Activated naive CD4-positive, alpha-beta T cell treated with anti-CD3 and anti-CD28 coated beads, Interleukin-2, amount 10 ng/mL, durations not matched to agents 7 days and 5 days (primary cell): ENCODE results near the gene GSDME.

Experiments used
- CTCF ChIA-PET: fragments of 350-600 bp; sonication (Branson Sonifier 250); formaldehyde crosslinking; loops from one replicate; lab custom pipeline; 2021; ENCODE audit warnings: antibody characterized with exemption; lab: Charles Lee
- DNase-seq: peaks from one replicate; pipeline ENCODE4 v3.0.0-alpha.2; 2020
- H3K27ac Mint-ChIP-seq: one replicate; pipeline ENCODE4 v1.8.0; 2021; ENCODE audit warnings: mild to moderate bottlenecking, moderate library complexity, mixed read lengths
- H3K27me3 Mint-ChIP-seq: one replicate; pipeline ENCODE4 v1.8.0; 2021; ENCODE audit warnings: mild to moderate bottlenecking, mixed read lengths
- H3K36me3 Mint-ChIP-seq: one replicate; pipeline ENCODE4 v1.8.0; 2021; ENCODE audit warnings: mixed read lengths
- H3K4me1 Mint-ChIP-seq: one replicate; pipeline ENCODE4 v1.8.0; 2021; ENCODE audit warnings: mixed read lengths
- H3K4me3 Mint-ChIP-seq: one replicate; pipeline ENCODE4 v1.8.0; 2021; ENCODE audit warnings: mild to moderate bottlenecking, moderate library complexity, mixed read lengths
- H3K9me3 Mint-ChIP-seq: one replicate; pipeline ENCODE4 v1.8.0; 2021; ENCODE audit warnings: mixed read lengths

GSDME gene

GRCh38 chr7:24706211-24707170, 50.8 kb downstream of the GSDME start:
- no peak overlapping the region for H3K27ac Mint-ChIP-seq
- H3K4me1 Mint-ChIP-seq = peaks cover 8% of the 10 kb centered on the region
- H3K36me3 Mint-ChIP-seq = no peaks in the 10 kb centered on the region
- H3K27me3 Mint-ChIP-seq = no peaks in the 10 kb centered on the region
- no peak for DNase-seq
- no peak overlapping the region for H3K4me3 Mint-ChIP-seq
- CTCF ChIA-PET = interaction anchor here (0.6 to 2.2 kb wide), 3 partner anchors 9 to 388 kb away, joined by 3 to 11 read pairs (median 5); no protein-coding TSS in a partner anchor
- no peaks in the 10 kb centered on the region for H3K9me3 Mint-ChIP-seq

GRCh38 chr7:24705461-24705954, 51.8 kb downstream of the GSDME start:
- no peak overlapping the region for H3K4me3 Mint-ChIP-seq
- no peak overlapping the region for H3K27ac Mint-ChIP-seq
- peaks cover 8% of the 10 kb centered on the region for H3K4me1 Mint-ChIP-seq
- no peak for DNase-seq
- no peaks in the 10 kb centered on the region for H3K27me3 Mint-ChIP-seq
- CTCF ChIA-PET = interaction anchor here (0.8 to 2.2 kb wide), 2 partner anchors 10 to 389 kb away, joined by 3 to 11 read pairs; no protein-coding TSS in a partner anchor
- H3K36me3 Mint-ChIP-seq = no peaks in the 10 kb centered on the region
- no peaks in the 10 kb centered on the region for H3K9me3 Mint-ChIP-seq

- DNase-seq = no peak
- H3K36me3 Mint-ChIP-seq = no peaks in the 10 kb centered on the region
- no peak overlapping the region for H3K27ac Mint-ChIP-seq
- CTCF ChIA-PET = interaction anchor here (0.6 to 1.4 kb wide), 3 partner anchors 11 to 84 kb away, joined by 3 to 6 read pairs (median 4); no protein-coding TSS in a partner anchor
- H3K27me3 Mint-ChIP-seq = no peaks in the 10 kb centered on the region
- H3K4me1 Mint-ChIP-seq = peaks cover 8% of the 10 kb centered on the region
- H3K4me3 Mint-ChIP-seq = no peak overlapping the region
- no peaks in the 10 kb centered on the region for H3K9me3 Mint-ChIP-seq
These were observed 53.0 kb downstream of the GSDME start for GRCh38 chr7:24704311-24704710.

- no peak for DNase-seq
- no peaks in the 10 kb centered on the region for H3K36me3 Mint-ChIP-seq
- H3K4me1 Mint-ChIP-seq = peaks cover 8% of the 10 kb centered on the region
- no peaks in the 10 kb centered on the region for H3K27me3 Mint-ChIP-seq
- no peak overlapping the region for H3K4me3 Mint-ChIP-seq
- CTCF ChIA-PET = interaction anchor here (0.9 to 1.4 kb wide), 2 partner anchors 11 to 12 kb away, joined by 4 to 6 read pairs; no protein-coding TSS in a partner anchor
- H3K27ac Mint-ChIP-seq = no peak overlapping the region
- H3K9me3 Mint-ChIP-seq = no peaks in the 10 kb centered on the region
These were observed 54.0 kb downstream of the GSDME start for GRCh38 chr7:24703296-24703695.

- Mint-ChIP-seq H3K27me3 (no peaks in the 10 kb centered on the region), H3K27ac (no peak overlapping the region), H3K4me1 (peaks cover 8% of the 10 kb centered on the region), H3K36me3 (no peaks in the 10 kb centered on the region), H3K9me3 (no peaks in the 10 kb centered on the region), H3K4me3 (no peak overlapping the region)
- DNase-seq = no peak
- CTCF ChIA-PET = interaction anchor here (0.9 kb wide), 1 partner anchor 12 kb away, joined by 4 read pairs; no protein-coding TSS in a partner anchor
These were observed 54.5 kb downstream of the GSDME start for GRCh38 chr7:24702755-24703154.

- no peak for DNase-seq
- CTCF ChIA-PET = no interaction called here
These were observed 55.7 kb downstream of the GSDME start for GRCh38 chr7:24701261-24702235.

GRCh38 chr7:24700521-24701260, 56.6 kb downstream of the GSDME start:
- no peak overlapping the region for H3K4me3 Mint-ChIP-seq
- CTCF ChIA-PET = no interaction called here

More at GRCh38 chr7:24701261-24702235, 55.7 kb downstream of the GSDME start:
- Mint-ChIP-seq H3K4me3 (no peak overlapping the region), H3K4me1 (peaks cover 8% of the 10 kb centered on the region), H3K27me3 (no peaks in the 10 kb centered on the region), H3K9me3 (no peaks in the 10 kb centered on the region), H3K36me3 (no peaks in the 10 kb centered on the region), H3K27ac (no peak overlapping the region)

GRCh38 chr7:24698531-24699266, 58.6 kb downstream of the GSDME start:
- no peaks in the 10 kb centered on the region for H3K9me3 Mint-ChIP-seq
- CTCF ChIA-PET = interaction anchor here (2.5 kb wide), 1 partner anchor 395 kb away, joined by 6 read pairs; no protein-coding TSS in a partner anchor
- no peaks in the 10 kb centered on the region for H3K27me3 Mint-ChIP-seq
- peaks cover 3% of the 10 kb centered on the region for H3K36me3 Mint-ChIP-seq
- no peaks in the 10 kb centered on the region for H3K4me1 Mint-ChIP-seq
- no peak overlapping the region for H3K4me3 Mint-ChIP-seq
- no peak for DNase-seq
- no peak overlapping the region for H3K27ac Mint-ChIP-seq

More at GRCh38 chr7:24700521-24701260, 56.6 kb downstream of the GSDME start:
- Mint-ChIP-seq H3K9me3 (no peaks in the 10 kb centered on the region), H3K36me3 (no peaks in the 10 kb centered on the region), H3K27ac (no peak overlapping the region), H3K4me1 (peaks cover 8% of the 10 kb centered on the region), H3K27me3 (no peaks in the 10 kb centered on the region)
- no peak for DNase-seq

GRCh38 chr7:24697416-24697815, 59.8 kb downstream of the GSDME start:
- no peaks in the 10 kb centered on the region for H3K27me3 Mint-ChIP-seq
- no peak overlapping the region for H3K4me3 Mint-ChIP-seq
- DNase-seq = no peak
- peaks cover 3% of the 10 kb centered on the region for H3K36me3 Mint-ChIP-seq
- H3K27ac Mint-ChIP-seq = no peak overlapping the region
- CTCF ChIA-PET = interaction anchor here (1.0 to 2.5 kb wide), 3 partner anchors 11 to 396 kb away, joined by 3 to 6 read pairs (median 6); no protein-coding TSS in a partner anchor
- H3K4me1 Mint-ChIP-seq = no peaks in the 10 kb centered on the region
- H3K9me3 Mint-ChIP-seq = no peaks in the 10 kb centered on the region

- Mint-ChIP-seq H3K9me3 (no peaks in the 10 kb centered on the region), H3K27ac (no peak overlapping the region), H3K27me3 (no peaks in the 10 kb centered on the region), H3K36me3 (peaks cover 3% of the 10 kb centered on the region), H3K4me1 (no peaks in the 10 kb centered on the region), H3K4me3 (no peak overlapping the region)
- DNase-seq = no peak
- CTCF ChIA-PET = no interaction called here
These were observed 64.7 kb downstream of the GSDME start for GRCh38 chr7:24692592-24692991.

- Mint-ChIP-seq H3K36me3 (peaks cover 6% of the 10 kb centered on the region), H3K27me3 (no peaks in the 10 kb centered on the region), H3K4me3 (no peak overlapping the region), H3K4me1 (no peaks in the 10 kb centered on the region), H3K27ac (no peak overlapping the region), H3K9me3 (no peaks in the 10 kb centered on the region)
- no peak for DNase-seq
- CTCF ChIA-PET = interaction anchor here (0.8 kb wide), 1 partner anchor 404 kb away, joined by 3 read pairs; no protein-coding TSS in a partner anchor
These were observed 67.0 kb downstream of the GSDME start for GRCh38 chr7:24690251-24690650.

GRCh38 chr7:24685708-24686107, 71.6 kb downstream of the GSDME start:
- peaks cover 3% of the 10 kb centered on the region for H3K36me3 Mint-ChIP-seq

More at GRCh38 chr7:24685708-24686107, 71.6 kb downstream of the GSDME start:
- Mint-ChIP-seq H3K27ac (no peak overlapping the region), H3K9me3 (no peaks in the 10 kb centered on the region), H3K4me1 (no peaks in the 10 kb centered on the region), H3K27me3 (no peaks in the 10 kb centered on the region), H3K4me3 (no peak overlapping the region)
- CTCF ChIA-PET = no interaction called here
- no peak for DNase-seq
